ENCODE measurements around the gene PFDN6. TPM values are rescaled to one million over a fixed set of nuclear protein-coding genes. Genes with fewer than 3 reads are reported as not detected.

Gene PFDN6
- total RNA-seq, 1 experiment from 2014 or later, result 90.5 TPM

DNA sequence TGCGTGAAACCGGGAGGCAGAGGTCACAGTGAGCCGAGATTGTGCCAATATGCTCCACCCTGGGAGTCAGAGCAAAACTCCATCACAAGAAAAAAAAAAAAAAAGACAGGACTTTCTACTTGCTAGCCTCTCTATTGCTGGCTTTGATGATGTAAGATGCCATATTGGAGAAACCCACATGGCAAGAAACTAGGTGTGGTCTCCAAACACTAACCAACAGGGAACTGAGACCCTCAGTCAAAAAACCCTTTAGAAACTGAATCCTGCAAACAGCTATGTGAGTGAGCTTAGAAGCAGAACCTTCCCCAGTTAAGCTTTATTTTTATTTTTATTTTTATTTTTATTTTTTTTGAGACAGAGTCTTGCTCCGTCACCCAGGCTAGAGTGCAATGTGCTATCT, 46.5 kb downstream of the PFDN6 start:
- Histone ChIP-seq H3K9me3 (ENCODE audit: control insufficient read depth in 1 of 2, insufficient read depth in 1 of 2, low read depth in 1 of 2, low read length in 2 of 2) (no peaks in the 10 kb centered on the region), H2AFZ (ENCODE audit: low read depth, low read length, poor library complexity, severe bottlenecking) (no peak overlapping the region), H3K27ac (ENCODE audit: low read depth, low read length) (no peak overlapping the region), H3K27me3 (ENCODE audit: insufficient read depth, low read length) (no peaks in the 10 kb centered on the region), H3K36me3 (ENCODE audit: control insufficient read depth in 1 of 2, insufficient read depth in 2 of 2, low read length in 2 of 2) (no peaks in the 10 kb centered on the region), H3K9ac (ENCODE audit: low read length) (no peak overlapping the region), H3K4me2 (ENCODE audit: low read length) (no peak overlapping the region), H3K4me3 (replicated peaks in 1 of 2; ENCODE audit: low read depth in 1 of 2, low read length in 2 of 2) (no peak overlapping the region), H4K20me1 (ENCODE audit: insufficient read depth) (no peaks in the 10 kb centered on the region), H3K9me2 (ENCODE audit: insufficient read depth) (no peaks in the 10 kb centered on the region), H3K79me2 (ENCODE audit: insufficient read depth, low read length) (no peaks in the 10 kb centered on the region), H3K4me1 (ENCODE audit: control insufficient read depth in 1 of 2, insufficient read depth in 2 of 2, low read length in 2 of 2) (no peaks in the 10 kb centered on the region)
- POLR2A ChIA-PET, result no interaction called here
- BruUV-seq (replicated peaks), result no TSS peak
- RAD21 ChIA-PET (ENCODE audit: low non-redundant PET in 1 of 2, low total read pairs in 2 of 2, uncharacterized antibody in 2 of 2, unreplicated experiment in 2 of 2), result no interaction called here
- intact Hi-C loops (cut with micrococcal nuclease), result no loop called here
- CTCF ChIA-PET, result interaction anchor here (1.5 kb wide), 1 partner anchor 9 kb away, joined by 6 read pairs; no protein-coding TSS in a partner anchor
- no peak for ATAC-seq
- DNase-seq (ENCODE audit: low read depth, low spot score), result no peak
- TF ChIP-seq EZH2 (IDR thresholded peaks at IDR 0.05) (no peak), ZNF274 (IDR thresholded peaks at IDR 0.05; ENCODE audit: low read depth, low read length) (no peak), CTCF (IDR thresholded peaks at IDR 0.05 in 2 of 3, conservative IDR thresholded peaks at IDR 0.05 in 1 of 3; ENCODE audit: borderline replicate concordance in 1 of 3, insufficient read depth in 1 of 3, low read depth in 2 of 3, low read length in 2 of 3) (no peak), ELF1 (IDR thresholded peaks at IDR 0.05; ENCODE audit: borderline replicate concordance, low read depth) (no peak), SRF (IDR thresholded peaks at IDR 0.05; ENCODE audit: low read depth) (no peak), YY1 (IDR thresholded peaks at IDR 0.05; ENCODE audit: extremely low read depth, insufficient replicate concordance, low read depth, low read length) (no peak), CEBPB (IDR thresholded peaks at IDR 0.05; ENCODE audit: low read depth) (no peak), FOSL1 (IDR thresholded peaks at IDR 0.05; ENCODE audit: low read depth) (no peak), ZBTB33 (IDR thresholded peaks at IDR 0.05; ENCODE audit: extremely low read depth, insufficient replicate concordance, low read length) (no peak), POLR2A (IDR thresholded peaks at IDR 0.05; ENCODE audit: borderline replicate concordance, extremely low read depth, insufficient read depth, insufficient read length) (no peak), MAX (IDR thresholded peaks at IDR 0.05) (no peak)
- TF ChIP-seq, protein P1, sequence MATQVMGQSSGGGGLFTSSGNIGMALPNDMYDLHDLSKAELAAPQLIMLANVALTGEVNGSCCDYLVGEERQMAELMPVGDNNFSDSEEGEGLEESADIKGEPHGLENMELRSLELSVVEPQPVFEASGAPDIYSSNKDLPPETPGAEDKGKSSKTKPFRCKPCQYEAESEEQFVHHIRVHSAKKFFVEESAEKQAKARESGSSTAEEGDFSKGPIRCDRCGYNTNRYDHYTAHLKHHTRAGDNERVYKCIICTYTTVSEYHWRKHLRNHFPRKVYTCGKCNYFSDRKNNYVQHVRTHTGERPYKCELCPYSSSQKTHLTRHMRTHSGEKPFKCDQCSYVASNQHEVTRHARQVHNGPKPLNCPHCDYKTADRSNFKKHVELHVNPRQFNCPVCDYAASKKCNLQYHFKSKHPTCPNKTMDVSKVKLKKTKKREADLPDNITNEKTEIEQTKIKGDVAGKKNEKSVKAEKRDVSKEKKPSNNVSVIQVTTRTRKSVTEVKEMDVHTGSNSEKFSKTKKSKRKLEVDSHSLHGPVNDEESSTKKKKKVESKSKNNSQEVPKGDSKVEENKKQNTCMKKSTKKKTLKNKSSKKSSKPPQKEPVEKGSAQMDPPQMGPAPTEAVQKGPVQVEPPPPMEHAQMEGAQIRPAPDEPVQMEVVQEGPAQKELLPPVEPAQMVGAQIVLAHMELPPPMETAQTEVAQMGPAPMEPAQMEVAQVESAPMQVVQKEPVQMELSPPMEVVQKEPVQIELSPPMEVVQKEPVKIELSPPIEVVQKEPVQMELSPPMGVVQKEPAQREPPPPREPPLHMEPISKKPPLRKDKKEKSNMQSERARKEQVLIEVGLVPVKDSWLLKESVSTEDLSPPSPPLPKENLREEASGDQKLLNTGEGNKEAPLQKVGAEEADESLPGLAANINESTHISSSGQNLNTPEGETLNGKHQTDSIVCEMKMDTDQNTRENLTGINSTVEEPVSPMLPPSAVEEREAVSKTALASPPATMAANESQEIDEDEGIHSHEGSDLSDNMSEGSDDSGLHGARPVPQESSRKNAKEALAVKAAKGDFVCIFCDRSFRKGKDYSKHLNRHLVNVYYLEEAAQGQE (IDR thresholded peaks at IDR 0.05; ENCODE audit: low read depth), result no peak
